Activated T-helper 9 cell treated with anti-CD3 and anti-CD28 coated beads, Interleukin-2, amount 50 U/mL, for 16 hours (primary cell): Measurements from ENCODE around the gene OCLN.
"Not testable (repeated sequence)": the region's sequence is repeated elsewhere in the genome, so short reads cannot be mapped to it uniquely, and the experiment has no call there.

ENCODE experiments used
- DNase-seq: peaks from one replicate; pipeline ENCODE4 v3.0.0-alpha.2; 2020; ENCODE audit warnings: low read depth

The OCLN gene, protein sequence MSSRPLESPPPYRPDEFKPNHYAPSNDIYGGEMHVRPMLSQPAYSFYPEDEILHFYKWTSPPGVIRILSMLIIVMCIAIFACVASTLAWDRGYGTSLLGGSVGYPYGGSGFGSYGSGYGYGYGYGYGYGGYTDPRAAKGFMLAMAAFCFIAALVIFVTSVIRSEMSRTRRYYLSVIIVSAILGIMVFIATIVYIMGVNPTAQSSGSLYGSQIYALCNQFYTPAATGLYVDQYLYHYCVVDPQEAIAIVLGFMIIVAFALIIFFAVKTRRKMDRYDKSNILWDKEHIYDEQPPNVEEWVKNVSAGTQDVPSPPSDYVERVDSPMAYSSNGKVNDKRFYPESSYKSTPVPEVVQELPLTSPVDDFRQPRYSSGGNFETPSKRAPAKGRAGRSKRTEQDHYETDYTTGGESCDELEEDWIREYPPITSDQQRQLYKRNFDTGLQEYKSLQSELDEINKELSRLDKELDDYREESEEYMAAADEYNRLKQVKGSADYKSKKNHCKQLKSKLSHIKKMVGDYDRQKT

DNA sequence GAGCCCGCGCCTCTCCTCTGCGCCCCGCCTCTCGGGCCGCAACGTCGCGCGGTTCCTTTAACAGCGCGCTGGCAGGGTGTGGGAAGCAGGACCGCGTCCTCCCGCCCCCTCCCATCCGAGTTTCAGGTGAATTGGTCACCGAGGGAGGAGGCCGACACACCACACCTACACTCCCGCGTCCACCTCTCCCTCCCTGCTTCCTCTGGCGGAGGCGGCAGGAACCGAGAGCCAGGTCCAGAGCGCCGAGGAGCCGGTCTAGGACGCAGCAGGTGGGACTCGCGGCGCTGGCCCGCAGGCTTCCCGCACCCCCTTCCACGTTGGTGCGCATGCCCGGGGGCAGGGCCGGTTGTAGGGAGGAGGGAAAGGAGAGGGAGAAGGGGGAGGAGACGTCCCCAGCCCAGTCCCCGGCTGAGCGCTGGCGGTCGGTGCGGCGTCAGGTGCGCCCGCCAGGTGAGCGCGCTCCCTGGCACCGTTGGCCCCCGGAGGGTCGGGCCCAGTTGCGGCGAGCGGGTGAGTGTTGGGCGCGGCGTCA, at the start of gene OCLN:
TSS of gene OCLN (plus strand) at position 400 of the 532 bp plus-strand sequence. CDS start 11,455 bp downstream, outside the sequence.
- DNase-seq = no peak

DNA sequence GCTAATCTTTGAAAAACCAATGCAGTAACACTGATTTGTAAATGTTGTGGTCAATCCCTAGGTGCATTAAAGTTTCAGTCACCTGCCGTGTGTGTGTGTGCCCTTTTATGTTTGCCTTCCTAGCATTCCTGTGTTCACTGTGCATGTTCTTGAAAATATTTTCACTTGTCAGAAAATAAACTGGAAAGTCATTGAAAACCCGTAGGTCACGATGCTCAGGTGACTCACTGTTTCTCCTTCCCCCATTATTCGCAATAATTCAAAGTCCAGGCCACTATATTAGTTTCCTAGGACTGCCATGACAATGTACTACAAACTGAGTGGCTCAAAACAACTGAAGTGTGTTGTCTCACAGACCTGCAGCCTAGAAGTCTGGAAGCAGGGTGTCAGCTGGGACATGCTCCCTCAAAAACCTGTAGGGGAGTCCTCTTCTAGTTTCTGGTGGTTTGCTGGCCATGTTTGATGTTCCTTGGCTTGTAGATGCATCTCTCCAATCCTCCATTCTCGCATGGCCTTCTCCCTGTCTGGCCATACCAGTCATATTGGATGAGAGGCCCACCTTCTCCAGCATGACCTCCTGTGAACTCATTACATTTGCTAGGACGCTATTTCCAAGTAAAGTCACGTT, 48.3 kb upstream of the OCLN start:
- DNase-seq = no peak

DNA sequence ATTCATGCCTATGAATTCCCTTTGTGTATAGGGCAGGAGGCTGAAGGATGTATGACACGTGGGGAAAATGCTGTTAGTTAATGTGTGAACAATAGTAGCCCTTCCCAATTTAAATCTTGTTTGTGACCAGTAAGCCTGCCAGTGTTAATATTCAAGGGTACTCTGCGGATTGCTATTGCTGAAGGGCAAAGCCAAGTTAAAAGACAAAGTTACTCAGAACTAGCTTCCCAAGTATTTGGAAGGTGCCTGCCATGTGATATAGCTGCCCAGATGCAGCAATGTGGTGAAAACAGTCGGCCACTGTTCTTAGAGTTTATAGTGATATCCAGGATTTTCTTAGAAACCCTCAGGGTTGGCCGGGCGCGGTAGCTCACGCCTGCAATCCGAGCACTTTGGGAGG, 43.1 kb upstream of the OCLN start:
- DNase-seq = no peak

DNA sequence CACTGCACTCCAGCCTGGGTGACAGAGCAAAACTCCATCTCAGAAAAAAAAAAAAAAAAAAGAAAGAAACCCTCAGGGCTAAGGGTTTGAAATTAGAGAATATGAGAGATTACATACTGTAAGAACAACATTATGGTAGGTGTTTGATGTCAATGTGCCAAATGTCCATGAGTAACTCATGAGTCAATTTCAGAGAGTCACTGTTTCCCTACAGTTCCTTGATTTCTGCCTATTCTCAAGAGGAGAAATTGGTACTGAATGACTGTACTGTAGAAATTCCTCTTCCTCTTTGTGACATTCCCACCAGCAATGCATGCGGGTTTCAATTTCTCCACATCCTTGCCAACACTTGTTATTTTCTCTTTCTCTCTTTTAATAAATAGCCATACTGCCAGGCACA, 42.5 kb upstream of the OCLN start:
- DNase-seq = no peak

DNA sequence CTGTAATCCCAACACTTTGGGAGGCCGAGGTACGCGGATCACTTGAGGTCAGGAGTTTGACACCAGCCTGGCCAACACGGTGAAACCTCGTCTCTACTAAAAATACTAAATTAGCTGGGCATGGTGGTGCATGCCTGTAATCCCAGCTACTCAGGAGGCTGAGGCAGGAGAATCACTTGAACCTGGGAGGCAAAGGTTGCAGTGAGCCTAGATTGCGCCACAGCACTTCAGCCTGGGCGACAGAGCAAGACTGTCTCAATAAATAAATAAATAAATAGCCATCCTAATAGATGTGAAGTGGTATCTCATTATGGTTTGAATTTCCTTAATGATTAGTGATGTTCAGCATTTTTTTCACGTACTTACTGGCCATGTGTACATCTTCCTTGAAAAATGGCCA, 42.1 kb upstream of the OCLN start:
- DNase-seq = not testable (repeated sequence)

DNA sequence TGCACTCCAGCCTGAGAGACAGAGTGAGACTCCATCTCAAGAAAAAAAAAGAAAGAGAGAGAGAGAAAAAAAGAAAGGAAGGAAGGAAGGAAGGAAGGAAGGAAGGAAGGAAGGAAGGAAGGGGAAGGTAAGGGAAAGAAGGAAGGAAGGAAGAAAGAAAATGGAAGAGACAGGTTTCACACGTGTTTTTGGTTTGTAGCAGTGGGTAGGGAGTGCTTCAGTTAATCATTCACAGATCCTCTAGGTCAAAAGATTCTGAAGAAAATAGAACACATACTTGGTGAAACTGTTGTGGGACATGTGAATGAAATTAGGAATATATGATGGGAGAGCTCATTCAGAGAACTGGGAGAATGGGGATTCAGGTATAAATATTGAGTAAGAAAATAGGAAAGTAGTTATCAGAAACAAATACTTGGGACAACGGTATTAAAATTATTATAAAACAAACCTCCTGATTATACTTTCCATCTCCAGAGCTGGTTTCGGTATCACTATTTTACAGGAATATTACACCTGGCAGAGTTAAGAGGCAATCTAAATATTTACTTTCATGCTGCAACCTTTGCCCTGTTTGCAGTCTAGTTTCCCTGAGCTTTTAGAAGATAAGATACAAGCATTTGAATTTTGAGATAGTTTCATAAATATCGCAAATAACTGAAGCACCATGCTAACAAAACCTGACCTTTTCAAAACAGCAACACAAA, 40.5 kb upstream of the OCLN start:
- no peak for DNase-seq

DNA sequence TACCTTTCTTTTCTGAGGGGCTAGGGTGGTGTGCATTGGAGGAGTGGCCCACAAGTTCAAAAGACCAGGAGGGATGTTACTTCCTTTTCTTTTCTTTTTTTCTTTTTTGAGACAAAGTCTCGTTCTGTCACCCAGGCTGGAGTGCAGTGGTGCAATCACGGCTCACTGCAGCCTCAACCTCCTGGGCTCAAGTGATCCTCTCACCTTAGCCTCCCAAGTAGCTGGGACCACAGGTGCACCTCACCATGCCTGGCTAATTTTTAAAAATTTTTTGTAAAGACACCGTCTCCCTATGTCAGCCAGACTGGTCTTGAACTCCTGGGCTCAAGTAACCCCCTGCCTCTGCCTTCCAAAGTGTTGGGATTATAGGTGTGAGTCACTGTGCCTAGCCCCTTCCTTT, 39.1 kb upstream of the OCLN start:
- not testable (repeated sequence) for DNase-seq

DNA sequence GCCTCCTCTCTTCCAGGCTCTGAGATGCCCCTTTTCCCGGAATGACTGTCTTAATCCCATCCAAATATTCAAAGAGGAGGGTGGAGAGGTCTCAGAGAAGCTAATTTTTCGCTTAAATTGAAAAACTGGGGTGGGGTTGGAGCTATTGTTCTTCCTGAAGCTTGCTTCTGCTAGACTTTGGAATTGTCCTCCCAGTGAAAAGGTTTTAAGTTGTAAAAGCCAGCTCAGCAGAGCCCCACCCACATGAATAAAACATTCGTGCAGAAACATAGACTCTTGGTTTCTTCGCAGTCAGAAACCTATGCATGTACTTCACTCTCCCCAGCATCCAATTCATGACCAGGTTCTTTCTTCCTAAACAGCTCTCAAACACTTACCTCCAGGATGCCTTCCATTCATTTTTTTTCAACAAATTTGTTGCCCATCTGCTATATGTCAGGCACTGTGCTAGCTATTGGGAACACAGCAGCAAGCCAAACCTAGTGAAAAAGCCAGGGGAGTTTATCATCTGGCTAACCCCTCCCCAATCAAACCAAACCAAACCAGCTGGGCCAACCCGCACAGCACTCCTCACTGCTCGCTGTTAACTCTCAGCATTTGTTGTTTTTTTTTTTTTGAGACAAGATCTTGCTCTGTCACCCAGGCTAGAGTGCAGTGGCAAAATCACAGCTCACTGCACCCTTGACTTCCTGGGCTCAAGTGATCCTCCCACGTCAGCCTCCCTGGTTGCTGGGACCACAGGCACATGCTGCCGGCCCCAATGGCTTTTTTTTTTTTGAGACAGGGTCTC, 37.9 kb upstream of the OCLN start:
- DNase-seq = no peak

DNA sequence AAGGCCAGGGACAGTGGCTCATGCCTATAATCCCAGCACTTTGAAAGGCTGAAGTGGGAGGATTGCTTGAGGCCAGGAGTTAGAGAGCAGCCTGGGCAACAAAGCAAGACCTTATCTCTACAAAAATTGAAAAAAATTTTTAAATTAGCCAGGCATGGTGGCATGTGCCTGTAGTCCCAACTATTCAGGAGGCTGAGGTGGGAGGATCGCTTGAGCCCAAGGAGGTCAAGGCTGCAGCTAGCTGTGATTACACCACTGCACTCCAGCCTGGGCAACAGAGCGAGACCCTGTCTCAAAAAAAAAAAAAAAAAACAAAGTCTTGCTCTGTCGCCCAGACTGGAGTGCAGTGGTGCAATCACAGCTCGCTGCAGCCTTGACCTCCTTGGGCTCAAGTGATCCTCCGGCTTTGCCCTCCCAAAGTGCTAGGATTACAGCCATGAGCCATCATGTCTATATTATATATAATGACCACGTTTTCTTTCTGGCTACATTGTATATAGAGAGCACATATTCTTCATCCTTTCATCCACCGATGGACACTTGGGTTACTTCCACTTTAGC, 37.1 kb upstream of the OCLN start:
- not testable (repeated sequence) for DNase-seq

DNA sequence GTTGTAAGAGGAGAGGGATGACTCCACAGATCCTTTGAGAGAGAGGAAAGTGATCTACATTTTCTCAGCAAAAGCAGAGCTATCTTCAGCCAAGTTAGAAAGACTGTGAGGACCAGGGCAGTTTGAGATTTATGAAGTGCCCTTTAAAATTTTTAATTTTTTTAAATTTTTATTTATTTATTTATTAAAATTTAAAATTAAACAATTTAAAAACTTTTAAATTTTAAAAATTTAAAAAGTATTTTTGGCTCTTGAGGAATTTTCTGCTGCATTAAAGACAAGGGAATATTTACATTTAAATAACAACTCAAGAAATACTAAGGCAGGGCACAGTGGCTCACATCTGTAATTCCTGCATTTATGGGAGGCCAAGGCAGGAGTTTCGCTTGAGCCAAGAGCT, 30.4 kb upstream of the OCLN start:
- no peak for DNase-seq

DNA sequence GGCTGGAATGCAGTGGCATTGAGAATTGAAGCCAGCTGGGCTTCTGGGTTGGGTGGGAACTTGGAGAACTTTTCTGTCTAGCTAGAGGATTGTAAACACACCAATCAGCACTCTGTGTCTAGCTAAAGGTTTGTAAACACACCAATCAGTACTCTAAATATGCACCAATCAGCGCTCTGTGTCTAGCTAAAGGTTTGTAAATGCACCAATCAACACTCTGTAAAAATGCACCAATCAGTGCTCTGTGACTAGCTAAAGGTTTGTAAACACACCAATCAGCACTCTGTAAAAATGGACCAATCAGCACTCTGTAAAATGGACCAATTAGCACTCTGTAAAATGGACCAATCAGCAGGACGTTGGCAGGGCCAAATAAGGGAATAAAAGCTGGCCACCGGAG, 26.2 kb upstream of the OCLN start:
- not testable (repeated sequence) for DNase-seq

DNA sequence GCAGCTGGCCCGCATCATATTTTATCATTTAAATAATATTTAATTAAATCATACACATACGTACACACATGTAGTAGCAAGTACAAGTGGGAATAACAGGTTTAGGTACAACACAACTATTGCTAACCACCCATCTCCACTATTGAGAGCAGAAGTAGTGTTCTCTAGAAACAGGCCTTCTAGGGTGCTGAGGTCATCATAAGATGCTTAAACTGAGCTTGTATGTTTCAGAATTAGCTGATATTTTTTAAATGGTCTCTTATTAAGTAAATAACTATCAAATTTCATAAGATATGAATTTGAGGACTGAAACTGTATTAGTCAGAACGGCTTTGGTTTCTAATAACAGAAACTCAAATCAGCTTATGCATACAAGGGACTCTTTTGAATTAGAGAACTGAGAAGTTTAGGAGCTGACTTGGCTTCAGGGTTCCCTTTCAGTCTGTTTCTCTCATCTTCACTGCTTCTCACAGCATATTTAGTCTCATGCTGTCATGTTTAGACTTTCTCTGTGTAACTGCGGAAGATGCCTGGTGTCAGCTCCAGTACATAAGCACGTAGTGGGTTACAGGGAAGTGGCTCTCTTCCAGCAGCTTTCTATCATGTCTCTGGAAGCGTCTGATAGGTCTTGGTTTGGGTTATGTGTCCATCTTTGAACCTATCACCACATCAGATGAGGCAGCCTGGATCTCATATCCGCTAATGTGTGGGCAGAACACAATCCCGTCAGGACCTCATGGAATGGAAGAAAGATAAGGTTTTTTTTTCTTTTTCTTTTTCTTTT, 25.0 kb upstream of the OCLN start:
- no peak for DNase-seq

DNA sequence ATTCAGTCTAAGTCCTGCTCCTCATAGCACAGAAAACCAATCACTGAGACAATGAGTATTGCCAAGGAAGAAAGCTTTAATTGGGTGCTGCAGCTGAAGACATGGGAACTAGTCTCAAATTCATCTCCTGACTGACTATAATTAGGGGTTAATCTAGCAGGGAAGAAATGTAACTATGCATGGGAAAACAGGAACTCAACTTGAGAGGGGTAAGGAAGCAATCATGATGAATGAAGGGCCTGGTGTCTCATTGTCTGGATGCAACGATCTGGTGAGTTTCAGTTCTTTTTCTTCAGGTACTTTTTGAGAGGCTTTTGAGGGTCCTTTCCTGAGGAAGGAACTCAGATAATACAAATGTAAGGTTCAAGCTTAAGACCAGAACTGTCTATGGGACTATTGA, 24.0 kb upstream of the OCLN start:
- DNase-seq = no peak

DNA sequence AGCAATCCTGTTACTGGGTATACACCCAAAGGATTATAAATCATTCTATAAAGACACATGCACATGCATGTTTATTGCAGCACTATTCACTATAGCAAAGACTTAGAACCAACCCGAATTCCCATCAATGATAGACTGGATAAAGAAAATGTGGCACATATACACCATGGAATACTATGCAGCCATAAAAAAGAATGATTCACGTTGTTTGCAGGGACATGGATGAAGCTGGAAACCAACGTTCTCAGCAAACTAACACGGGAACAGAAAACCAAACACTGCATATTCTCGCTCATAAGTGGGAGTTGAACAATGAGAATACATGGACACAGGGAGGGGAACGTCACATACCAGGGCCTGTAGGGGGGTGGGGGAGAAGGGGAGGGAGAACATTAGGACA, 21.1 kb upstream of the OCLN start:
- not testable (repeated sequence) for DNase-seq

DNA sequence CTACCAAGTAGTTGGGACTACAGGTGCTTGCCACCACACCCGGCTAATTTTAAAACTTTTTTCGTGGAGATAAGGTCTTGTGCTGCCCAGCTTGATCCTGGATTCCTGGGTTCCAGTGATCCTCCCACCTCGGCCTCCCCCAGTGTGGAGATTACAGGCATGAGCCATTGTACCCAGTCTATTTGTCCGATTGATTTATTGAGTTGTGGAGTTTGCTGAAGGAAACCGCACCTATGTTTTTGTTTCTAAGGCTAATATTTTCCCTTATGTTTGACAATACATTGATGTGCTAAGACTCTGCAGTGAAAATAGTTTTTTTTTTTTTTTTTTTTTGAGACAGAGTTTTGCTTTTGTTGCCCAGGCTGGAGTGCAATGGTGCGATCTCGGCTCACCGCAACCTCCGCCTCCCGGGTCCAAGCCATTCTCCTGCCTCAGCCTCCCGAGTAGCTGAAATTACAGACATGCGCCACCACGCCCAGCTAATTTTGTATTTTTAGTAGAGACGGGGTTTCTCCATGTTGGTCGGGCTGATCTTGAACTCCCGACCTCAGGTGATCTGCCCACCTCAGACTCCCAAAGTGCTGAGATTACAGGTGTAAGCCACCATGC, 20.0 kb upstream of the OCLN start:
- DNase-seq = not testable (repeated sequence)

DNA sequence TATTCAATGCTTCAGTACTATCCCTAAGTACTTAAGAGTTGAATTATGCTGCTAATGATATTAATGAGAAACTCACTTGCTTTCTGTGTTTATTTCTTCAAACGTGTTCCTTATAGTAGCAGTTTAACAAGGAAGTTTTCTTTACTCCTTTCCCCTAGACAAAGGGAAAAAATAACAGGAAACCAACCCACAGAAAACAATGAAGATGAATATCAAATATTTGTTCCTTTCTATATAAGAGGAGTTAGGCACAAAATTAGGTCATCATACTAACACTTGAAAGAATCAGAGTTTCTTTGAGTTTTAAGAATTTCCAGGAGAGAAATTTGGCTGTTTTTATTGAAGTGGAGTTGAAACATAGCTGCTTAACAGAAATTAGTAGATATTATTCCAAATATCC, 15.4 kb upstream of the OCLN start:
- no peak for DNase-seq

DNA sequence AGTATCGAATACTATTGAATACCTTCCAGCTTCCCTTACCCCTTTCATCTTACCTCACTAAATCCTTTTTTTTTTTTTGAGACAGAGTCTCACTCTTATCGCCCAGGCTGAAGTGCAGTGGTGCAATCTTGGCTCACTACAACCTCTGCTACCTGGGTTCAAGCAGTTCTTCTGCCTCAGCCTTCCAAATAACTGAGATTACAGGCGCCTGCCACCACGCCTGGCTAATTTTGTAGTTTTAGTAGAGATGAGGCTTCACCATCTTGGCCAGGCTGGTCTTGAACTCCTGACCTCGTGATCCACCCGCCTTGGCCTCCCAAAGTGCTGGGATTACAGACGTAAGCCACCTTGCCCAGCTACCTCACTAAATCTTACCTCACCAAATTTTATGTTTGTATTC, 14.3 kb upstream of the OCLN start:
- not testable (repeated sequence) for DNase-seq

DNA sequence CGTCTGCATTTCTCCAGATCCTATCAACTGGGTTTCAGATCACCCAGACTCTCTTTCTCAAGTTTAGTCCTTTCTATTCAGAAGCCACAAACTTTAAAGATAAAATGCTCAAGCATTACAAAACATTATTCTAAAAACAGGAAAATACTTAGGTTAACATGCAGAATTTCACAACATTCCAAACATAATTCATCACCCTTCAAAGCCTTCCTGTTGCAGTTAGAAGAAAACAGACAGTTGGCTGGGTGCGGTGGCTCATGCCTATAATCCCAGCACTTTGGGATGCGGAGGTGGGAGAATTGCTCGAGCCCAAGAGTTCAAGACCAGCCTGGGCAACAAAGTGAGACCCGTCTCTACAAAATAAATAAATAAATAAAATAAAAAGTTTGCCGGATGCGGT, 7.7 kb upstream of the OCLN start:
- no peak for DNase-seq

DNA sequence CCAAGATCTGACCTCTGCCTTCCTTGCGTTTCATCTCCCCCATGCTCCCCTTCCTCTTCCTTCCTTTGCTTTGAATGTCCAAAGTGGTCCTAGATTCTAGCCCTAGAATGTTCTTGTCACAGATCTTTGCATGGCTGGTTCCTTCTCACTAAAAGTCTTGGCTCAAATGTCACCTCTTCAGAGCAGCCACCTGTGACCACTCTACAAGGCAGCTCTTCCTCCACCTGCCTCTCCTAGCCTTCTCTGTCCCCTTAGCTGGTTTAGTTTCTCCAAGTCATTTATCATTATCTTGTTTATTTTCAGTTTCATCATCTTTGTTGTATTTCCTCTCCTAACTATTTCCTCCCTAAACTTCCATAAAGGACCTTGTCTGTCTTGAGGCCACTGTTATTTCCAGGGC, 7.1 kb upstream of the OCLN start:
- DNase-seq = no peak

DNA sequence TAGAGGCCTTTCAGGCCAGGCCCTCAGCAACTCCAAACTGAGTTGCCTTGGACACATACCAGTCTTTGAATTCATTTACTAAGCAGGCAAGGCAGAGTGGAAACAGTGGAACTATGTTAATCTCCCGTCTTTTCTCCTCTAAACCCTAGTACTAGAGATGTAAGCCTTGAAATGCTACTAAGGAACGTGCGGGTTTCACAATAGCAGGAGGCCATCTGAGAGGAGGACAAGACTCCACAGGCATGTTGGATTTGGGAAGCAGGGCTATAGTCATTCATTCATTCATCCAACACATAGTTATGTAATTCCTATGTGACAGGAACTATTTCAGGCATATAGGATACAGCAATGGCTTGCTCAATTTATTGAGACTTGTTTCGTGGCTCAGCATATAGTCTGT, 3.3 kb upstream of the OCLN start:
- no peak for DNase-seq
